MM.1S (cell line): ENCODE measurements around the gene PDE2A.

Experiments used
- DNase-seq: peaks from one replicate; pipeline ENCODE4 v3.0.0-alpha.2; 2015
- H2AFZ ChIP-seq: fragments of 300-600 bp; sonication (generic); 2 replicates; pipeline ENCODE4 v1.6.0; 2016; ENCODE audit warnings: antibody characterized with exemption, low read length
- H3F3A ChIP-seq: fragments of 300-600 bp; sonication (generic); 2 replicates; pipeline ENCODE4 v1.6.1; 2016; ENCODE audit warnings: mild to moderate bottlenecking, antibody characterized with exemption, low read length, moderate library complexity, mixed read lengths; ENCODE audit not compliant: insufficient read depth
- H3K27ac ChIP-seq: fragments of 300-600 bp; sonication (generic); 2 replicates; pipeline ENCODE4 v1.5.1; 2016; ENCODE audit warnings: mild to moderate bottlenecking, low read length
- H3K27me3 ChIP-seq: fragments of 300-600 bp; sonication (generic); replicated peaks from 2 replicates; pipeline ENCODE4 v1.6.0; 2016; ENCODE audit warnings: low read length; ENCODE audit not compliant: insufficient read depth
- H3K36me3 ChIP-seq: fragments of 300-600 bp; sonication (generic); replicated peaks from 2 replicates; pipeline ENCODE4 v1.6.1; 2016; ENCODE audit warnings: mild to moderate bottlenecking, low read length, mixed read lengths; ENCODE audit not compliant: insufficient read depth
- H3K4me1 ChIP-seq: fragments of 300-600 bp; sonication (generic); 2 replicates; pipeline ENCODE4 v1.6.1; 2016; ENCODE audit warnings: low read length, mixed read lengths
- H3K4me2 ChIP-seq: fragments of 300-600 bp; sonication (generic); 2 replicates; pipeline ENCODE4 v1.6.0; 2016; ENCODE audit warnings: low read depth, low read length
- H3K4me3 ChIP-seq: fragments of 300-600 bp; sonication (generic); 2 replicates; pipeline ENCODE4 v1.5.1; 2016; ENCODE audit warnings: low read length, mixed read lengths
- H3K79me2 ChIP-seq: fragments of 300-600 bp; sonication (generic); 2 replicates; pipeline ENCODE4 v1.6.1; 2016; ENCODE audit warnings: mixed run types, low read length, mixed read lengths
- H3K9ac ChIP-seq: fragments of 300-600 bp; sonication (generic); 2 replicates; pipeline ENCODE4 v1.6.1; 2016; ENCODE audit warnings: low read length, mixed read lengths
- H3K9me2 ChIP-seq: fragments of 300-600 bp; sonication (generic); replicated peaks from 2 replicates; pipeline ENCODE4 v1.6.1; 2016; ENCODE audit warnings: mild to moderate bottlenecking, low read length, mixed read lengths; ENCODE audit not compliant: insufficient read depth
- H3K9me3 ChIP-seq: fragments of 300-600 bp; sonication (generic); replicated peaks from 2 replicates; pipeline ENCODE4 v1.6.1; 2016; ENCODE audit warnings: mild to moderate bottlenecking, low read length, mixed read lengths; ENCODE audit not compliant: insufficient read depth
- H4K20me1 ChIP-seq: fragments of 300-600 bp; sonication (generic); 2 replicates; pipeline ENCODE4 v1.6.1; 2016; ENCODE audit warnings: mild to moderate bottlenecking, low read length, moderate library complexity, mixed read lengths; ENCODE audit not compliant: insufficient read depth
- EZH2 ChIP-seq: fragments of 300-600 bp; sonication (generic); optimal IDR thresholded peaks from 2 replicates; pipeline ENCODE3; 2017; ENCODE audit warnings: low read depth, mild to moderate bottlenecking, antibody characterized with exemption, low read length, mixed read lengths
- EZH2phosphoT487 ChIP-seq: fragments of 300-600 bp; sonication (generic); IDR thresholded peaks from 2 replicates; pipeline ENCODE4 v1.6.1; 2018; ENCODE audit warnings: antibody characterized with exemption, low read length
- TF ChIP-seq, protein P1 (sequence below): fragments of 300-600 bp; sonication (generic); IDR thresholded peaks from 2 replicates; pipeline ENCODE4 v1.5.1; 2016; ENCODE audit warnings: antibody characterized with exemption, low read length, mixed read lengths

The PDE2A gene

GRCh38 chr11:72625691-72626413 is 48.4 kb downstream of the PDE2A start:
- Histone ChIP-seq H2AFZ (no peak overlapping the region), H3K79me2 (no peaks in the 10 kb centered on the region), H4K20me1 (no peaks in the 10 kb centered on the region), H3K9me3 (no peaks in the 10 kb centered on the region), H3K4me1 (no peaks in the 10 kb centered on the region), H3F3A (no peaks in the 10 kb centered on the region), H3K4me3 (no peak overlapping the region), H3K27ac (no peak overlapping the region), H3K27me3 (peaks cover 9% of the 10 kb centered on the region; the same call in 1 of the 2 replicates), H3K4me2 (no peak overlapping the region), H3K36me3 (no peaks in the 10 kb centered on the region), H3K9ac (no peak overlapping the region), H3K9me2 (no peaks in the 10 kb centered on the region)
- TF ChIP-seq, protein P1, sequence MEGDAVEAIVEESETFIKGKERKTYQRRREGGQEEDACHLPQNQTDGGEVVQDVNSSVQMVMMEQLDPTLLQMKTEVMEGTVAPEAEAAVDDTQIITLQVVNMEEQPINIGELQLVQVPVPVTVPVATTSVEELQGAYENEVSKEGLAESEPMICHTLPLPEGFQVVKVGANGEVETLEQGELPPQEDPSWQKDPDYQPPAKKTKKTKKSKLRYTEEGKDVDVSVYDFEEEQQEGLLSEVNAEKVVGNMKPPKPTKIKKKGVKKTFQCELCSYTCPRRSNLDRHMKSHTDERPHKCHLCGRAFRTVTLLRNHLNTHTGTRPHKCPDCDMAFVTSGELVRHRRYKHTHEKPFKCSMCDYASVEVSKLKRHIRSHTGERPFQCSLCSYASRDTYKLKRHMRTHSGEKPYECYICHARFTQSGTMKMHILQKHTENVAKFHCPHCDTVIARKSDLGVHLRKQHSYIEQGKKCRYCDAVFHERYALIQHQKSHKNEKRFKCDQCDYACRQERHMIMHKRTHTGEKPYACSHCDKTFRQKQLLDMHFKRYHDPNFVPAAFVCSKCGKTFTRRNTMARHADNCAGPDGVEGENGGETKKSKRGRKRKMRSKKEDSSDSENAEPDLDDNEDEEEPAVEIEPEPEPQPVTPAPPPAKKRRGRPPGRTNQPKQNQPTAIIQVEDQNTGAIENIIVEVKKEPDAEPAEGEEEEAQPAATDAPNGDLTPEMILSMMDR: no peak
- TF ChIP-seq EZH2phosphoT487 (no peak), EZH2 (no peak)
- DNase-seq: no peak

- Histone ChIP-seq H3F3A (no peaks in the 10 kb centered on the region), H2AFZ (no peak overlapping the region), H3K79me2 (no peaks in the 10 kb centered on the region), H3K9ac (no peak overlapping the region), H4K20me1 (no peaks in the 10 kb centered on the region), H3K9me3 (no peaks in the 10 kb centered on the region), H3K4me3 (no peak overlapping the region), H3K4me2 (no peak overlapping the region), H3K4me1 (no peaks in the 10 kb centered on the region), H3K27me3 (peaks cover 9% of the 10 kb centered on the region; the same call in 1 of the 2 replicates), H3K36me3 (no peaks in the 10 kb centered on the region), H3K9me2 (no peaks in the 10 kb centered on the region), H3K27ac (no peak overlapping the region)
- TF ChIP-seq EZH2 (no peak), EZH2phosphoT487 (no peak)
- TF ChIP-seq, protein P1: no peak
- DNase-seq: no peak
Measured at GRCh38 chr11:72624496-72625201, 49.6 kb downstream of the PDE2A start.

DNA sequence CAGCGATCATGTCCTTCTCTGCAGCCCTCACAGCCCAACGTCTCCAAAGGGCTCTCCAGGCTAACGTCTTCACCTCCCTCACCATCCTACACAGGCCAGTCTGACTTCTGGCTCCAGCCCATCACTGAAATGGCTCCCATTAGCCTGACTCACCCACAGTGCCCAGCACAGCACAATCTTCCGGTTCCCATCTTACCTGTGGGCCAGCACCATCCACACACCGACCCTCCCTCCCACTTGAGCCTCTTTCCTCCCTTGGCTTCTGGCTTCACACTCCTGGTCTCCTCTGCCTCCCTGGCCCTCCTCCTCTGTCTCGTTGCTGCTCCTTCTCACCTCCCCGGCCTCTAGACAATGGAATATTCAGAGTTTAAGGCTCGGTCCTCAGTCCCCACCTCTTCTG is 51.2 kb downstream of the PDE2A start:
- no peak overlapping the region for H3K27ac ChIP-seq
- no peak overlapping the region for H3K4me3 ChIP-seq
- no peaks in the 10 kb centered on the region for H3F3A ChIP-seq
- H3K79me2 ChIP-seq: no peaks in the 10 kb centered on the region
- H3K4me2 ChIP-seq: no peak overlapping the region
- DNase-seq: no peak
- H3K36me3 ChIP-seq: no peaks in the 10 kb centered on the region
- peaks cover 16% of the 10 kb centered on the region for H3K27me3 ChIP-seq
- H2AFZ ChIP-seq: no peak overlapping the region
- no peaks in the 10 kb centered on the region for H3K9me2 ChIP-seq
- TF ChIP-seq EZH2phosphoT487: no peak
- no peak for TF ChIP-seq EZH2
- TF ChIP-seq, protein P1: no peak
- H3K9ac ChIP-seq: no peak overlapping the region
- no peaks in the 10 kb centered on the region for H3K4me1 ChIP-seq
- H3K9me3 ChIP-seq: no peaks in the 10 kb centered on the region
- H4K20me1 ChIP-seq: no peaks in the 10 kb centered on the region
